Measurements from ENCODE around the gene BARD1.

DNA sequence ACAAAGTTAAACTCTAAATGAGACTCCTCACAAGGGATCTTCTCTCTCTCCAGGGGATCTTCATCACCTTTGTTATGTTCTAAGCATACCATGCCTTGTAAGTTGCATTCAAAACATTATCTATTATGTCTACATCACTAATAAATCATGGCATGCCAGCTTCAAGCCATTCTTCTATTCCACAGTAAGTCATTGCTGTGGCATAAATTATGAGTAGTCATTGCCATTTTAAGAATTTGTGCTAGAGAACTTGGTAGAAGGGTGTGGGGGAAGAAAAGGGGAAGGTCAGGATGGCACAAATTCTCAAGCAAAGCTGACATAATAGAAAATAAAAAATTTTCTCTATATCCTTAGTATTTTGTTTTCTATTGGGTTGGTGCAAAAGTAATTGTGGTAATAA, 33.5 kb downstream of the BARD1 start:
- TF ChIP-seq, protein P1, sequence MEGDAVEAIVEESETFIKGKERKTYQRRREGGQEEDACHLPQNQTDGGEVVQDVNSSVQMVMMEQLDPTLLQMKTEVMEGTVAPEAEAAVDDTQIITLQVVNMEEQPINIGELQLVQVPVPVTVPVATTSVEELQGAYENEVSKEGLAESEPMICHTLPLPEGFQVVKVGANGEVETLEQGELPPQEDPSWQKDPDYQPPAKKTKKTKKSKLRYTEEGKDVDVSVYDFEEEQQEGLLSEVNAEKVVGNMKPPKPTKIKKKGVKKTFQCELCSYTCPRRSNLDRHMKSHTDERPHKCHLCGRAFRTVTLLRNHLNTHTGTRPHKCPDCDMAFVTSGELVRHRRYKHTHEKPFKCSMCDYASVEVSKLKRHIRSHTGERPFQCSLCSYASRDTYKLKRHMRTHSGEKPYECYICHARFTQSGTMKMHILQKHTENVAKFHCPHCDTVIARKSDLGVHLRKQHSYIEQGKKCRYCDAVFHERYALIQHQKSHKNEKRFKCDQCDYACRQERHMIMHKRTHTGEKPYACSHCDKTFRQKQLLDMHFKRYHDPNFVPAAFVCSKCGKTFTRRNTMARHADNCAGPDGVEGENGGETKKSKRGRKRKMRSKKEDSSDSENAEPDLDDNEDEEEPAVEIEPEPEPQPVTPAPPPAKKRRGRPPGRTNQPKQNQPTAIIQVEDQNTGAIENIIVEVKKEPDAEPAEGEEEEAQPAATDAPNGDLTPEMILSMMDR (IDR thresholded peaks at IDR 0.05; ENCODE audit: low read depth, low read length, missing input control): no peak
- TF ChIP-seq TAF1 (conservative IDR thresholded peaks at IDR 0.05) (no peak), RAD21 (IDR thresholded peaks at IDR 0.05) (no peak), RXRA (IDR thresholded peaks at IDR 0.05) (no peak), YY1 (IDR thresholded peaks at IDR 0.05) (no peak)
- TF ChIP-seq, protein P2, sequence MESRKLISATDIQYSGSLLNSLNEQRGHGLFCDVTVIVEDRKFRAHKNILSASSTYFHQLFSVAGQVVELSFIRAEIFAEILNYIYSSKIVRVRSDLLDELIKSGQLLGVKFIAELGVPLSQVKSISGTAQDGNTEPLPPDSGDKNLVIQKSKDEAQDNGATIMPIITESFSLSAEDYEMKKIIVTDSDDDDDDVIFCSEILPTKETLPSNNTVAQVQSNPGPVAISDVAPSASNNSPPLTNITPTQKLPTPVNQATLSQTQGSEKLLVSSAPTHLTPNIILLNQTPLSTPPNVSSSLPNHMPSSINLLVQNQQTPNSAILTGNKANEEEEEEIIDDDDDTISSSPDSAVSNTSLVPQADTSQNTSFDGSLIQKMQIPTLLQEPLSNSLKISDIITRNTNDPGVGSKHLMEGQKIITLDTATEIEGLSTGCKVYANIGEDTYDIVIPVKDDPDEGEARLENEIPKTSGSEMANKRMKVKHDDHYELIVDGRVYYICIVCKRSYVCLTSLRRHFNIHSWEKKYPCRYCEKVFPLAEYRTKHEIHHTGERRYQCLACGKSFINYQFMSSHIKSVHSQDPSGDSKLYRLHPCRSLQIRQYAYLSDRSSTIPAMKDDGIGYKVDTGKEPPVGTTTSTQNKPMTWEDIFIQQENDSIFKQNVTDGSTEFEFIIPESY (IDR thresholded peaks at IDR 0.05): no peak
- TF ChIP-seq, protein P3, sequence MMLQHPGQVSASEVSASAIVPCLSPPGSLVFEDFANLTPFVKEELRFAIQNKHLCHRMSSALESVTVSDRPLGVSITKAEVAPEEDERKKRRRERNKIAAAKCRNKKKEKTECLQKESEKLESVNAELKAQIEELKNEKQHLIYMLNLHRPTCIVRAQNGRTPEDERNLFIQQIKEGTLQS (IDR thresholded peaks at IDR 0.05): no peak

Data from liver (tissue), 3 donors.